ENCODE results near the gene ENAM.

Gene ENAM

DNA sequence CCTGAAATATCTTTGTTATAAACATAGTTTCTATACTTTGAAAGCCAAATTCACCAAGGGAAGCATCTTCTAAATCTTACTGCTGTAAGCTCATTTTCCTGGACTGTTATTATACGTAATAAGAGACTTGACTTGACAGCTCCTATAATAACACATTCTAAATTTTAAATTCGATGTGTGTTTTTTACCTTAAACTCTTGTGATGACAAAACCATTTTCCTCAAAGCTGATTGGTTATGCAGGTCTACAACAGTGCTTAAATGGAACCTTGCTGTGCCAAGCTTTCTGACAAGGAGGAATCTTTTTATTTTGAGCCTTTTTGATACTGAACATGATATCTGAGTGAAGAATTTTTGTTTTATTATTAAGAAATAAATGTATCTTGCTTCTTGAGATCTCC, at the start of gene ENAM:
Gene ENAM, plus strand, starts transcription at position 301 of the 400 bp plus-strand sequence. CDS start 757 bp downstream, outside the sequence.
- no peaks in the 10 kb centered on the region for H3K9me3 Mint-ChIP-seq
- ATAC-seq = no peak
- peaks cover 8% of the 10 kb centered on the region for H3K4me1 Mint-ChIP-seq
- no peak for DNase-seq
- no peak within 1 kb of the TSS for H3K4me3 Mint-ChIP-seq
- H3K27me3 Mint-ChIP-seq = no peaks in the 10 kb centered on the region
- no peak within 1 kb of the TSS for H3K27ac Mint-ChIP-seq

- Mint-ChIP-seq H3K4me1 (no peaks in the 10 kb centered on the region), H3K4me3 (no peak overlapping the region), H3K27me3 (no peaks in the 10 kb centered on the region), H3K9me3 (peaks cover 0 to 5% of the 10 kb centered on the region in 2 donors), H3K27ac (no peak overlapping the region)
- ATAC-seq (no peak), DNase-seq (no peak)
These were observed 46.6 kb upstream of the ENAM start for GRCh38 chr4:70581980-70582379.

DNA sequence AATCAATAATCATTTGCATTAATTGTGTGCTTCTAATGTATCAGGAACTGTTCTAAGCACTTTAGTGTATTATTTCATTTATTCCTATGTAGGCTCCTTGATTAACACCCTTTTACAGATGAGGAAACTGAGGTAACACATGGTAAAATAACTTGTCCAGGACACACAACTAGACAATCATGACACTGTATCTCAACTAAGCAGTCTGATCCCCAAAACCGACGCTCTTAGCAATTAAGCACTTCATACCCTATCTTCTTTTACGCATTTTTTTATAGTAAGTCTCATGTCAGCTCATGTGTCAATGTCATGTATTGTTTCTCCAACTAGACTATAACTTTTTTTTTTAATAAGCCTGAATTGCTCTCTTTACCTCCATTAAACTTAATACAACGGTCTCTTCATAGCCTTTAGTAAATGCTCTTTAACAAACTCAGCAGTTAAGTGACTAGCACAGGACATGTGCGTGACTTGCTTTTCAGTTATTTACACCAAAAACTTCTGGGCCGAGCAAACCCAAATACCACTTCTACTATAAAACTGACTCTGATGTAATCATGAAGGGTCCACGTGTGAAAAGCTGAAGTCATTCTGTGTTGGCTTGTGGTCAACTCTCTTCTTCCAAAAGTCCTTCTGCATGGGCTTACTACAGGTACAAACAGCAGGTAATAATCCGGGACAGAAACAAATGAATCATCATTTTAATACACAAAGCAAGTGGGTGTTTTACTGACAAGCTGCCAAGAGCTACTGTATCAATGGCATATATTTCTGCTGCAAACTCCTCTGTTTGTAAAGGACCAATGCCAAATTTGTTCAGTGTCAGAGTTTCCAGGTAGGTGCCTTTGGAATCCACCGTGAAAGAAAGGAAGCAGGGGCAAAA, 44.4 kb upstream of the ENAM start:
- Mint-ChIP-seq H3K4me3 (no peak overlapping the region), H3K27ac (no peak overlapping the region), H3K9me3 (no peaks in the 10 kb centered on the region), H3K27me3 (no peaks in the 10 kb centered on the region), H3K4me1 (no peaks in the 10 kb centered on the region)
- DNase-seq (no peak), ATAC-seq (no peak)

- no peak for ATAC-seq
- Mint-ChIP-seq H3K4me3 (no peak overlapping the region), H3K4me1 (no peaks in the 10 kb centered on the region), H3K27ac (no peak overlapping the region), H3K9me3 (no peaks in the 10 kb centered on the region), H3K27me3 (no peaks in the 10 kb centered on the region)
- DNase-seq = no peak
These were observed 41.7 kb upstream of the ENAM start for GRCh38 chr4:70586841-70587240.

DNA sequence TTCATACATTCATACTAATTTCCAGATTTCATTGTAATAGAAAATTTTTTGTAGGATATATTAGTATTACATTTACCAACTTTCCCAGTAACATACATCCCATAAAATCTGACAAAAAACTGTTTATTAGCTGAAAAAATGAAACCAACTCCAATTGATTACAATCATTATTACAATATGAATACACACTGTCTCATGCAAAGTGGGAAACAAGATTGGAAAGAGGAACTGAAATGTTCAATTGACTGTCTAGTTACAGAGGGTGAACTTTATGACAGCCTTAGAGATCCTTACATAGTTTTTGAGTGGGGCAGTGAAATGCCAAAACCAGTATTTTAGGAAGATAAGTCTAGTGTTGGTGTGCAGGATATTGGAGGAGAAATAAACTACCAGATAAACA, 38.8 kb upstream of the ENAM start:
- H3K4me1 Mint-ChIP-seq = no peaks in the 10 kb centered on the region
- H3K9me3 Mint-ChIP-seq = no peaks in the 10 kb centered on the region
- H3K27me3 Mint-ChIP-seq = no peaks in the 10 kb centered on the region
- no peak overlapping the region for H3K4me3 Mint-ChIP-seq
- no peak for ATAC-seq
- no peak overlapping the region for H3K27ac Mint-ChIP-seq
- DNase-seq = no peak

GRCh38 chr4:70591955-70592582, 36.5 kb upstream of the ENAM start, which contains the start of gene AMBN:
Gene AMBN (plus strand): TSS chr4:70592256. CDS start chr4:70592359, 103 bp downstream.
- no peaks in the 10 kb centered on the region for H3K27me3 Mint-ChIP-seq
- H3K9me3 Mint-ChIP-seq = no peaks in the 10 kb centered on the region
- H3K27ac Mint-ChIP-seq = no peak within 1 kb of the TSS
- no peaks in the 10 kb centered on the region for H3K4me1 Mint-ChIP-seq
- H3K4me3 Mint-ChIP-seq = no peak within 1 kb of the TSS
- no peak for ATAC-seq
- no peak for DNase-seq

- ATAC-seq = no peak
- H3K9me3 Mint-ChIP-seq = no peaks in the 10 kb centered on the region
- no peak overlapping the region for H3K4me3 Mint-ChIP-seq
- no peak overlapping the region for H3K27ac Mint-ChIP-seq
- no peaks in the 10 kb centered on the region for H3K4me1 Mint-ChIP-seq
- no peaks in the 10 kb centered on the region for H3K27me3 Mint-ChIP-seq
- no peak for DNase-seq
These were observed 34.3 kb upstream of the ENAM start for GRCh38 chr4:70594196-70594595.

DNA sequence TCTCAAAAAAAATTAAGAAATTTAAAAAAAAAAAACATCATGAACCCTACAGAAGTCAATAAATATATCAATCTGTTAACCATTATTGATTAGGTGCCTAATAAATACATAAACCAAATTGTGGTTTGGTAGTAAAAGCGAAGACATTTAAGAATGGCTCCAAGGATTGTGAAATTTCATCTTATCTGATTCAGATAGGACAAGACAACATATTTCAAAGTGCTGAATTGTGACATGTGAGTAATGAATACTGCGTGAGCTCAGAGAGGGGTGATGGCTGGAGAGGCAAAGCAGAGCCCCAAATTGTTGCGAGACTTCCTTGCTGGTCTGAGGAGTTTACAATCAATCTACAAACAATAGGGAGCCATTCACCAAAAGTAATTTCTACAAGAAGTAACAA, 28.2 kb upstream of the ENAM start:
- Mint-ChIP-seq H3K27me3 (no peaks in the 10 kb centered on the region), H3K27ac (no peak overlapping the region), H3K4me1 (no peaks in the 10 kb centered on the region), H3K9me3 (no peaks in the 10 kb centered on the region), H3K4me3 (no peak overlapping the region)
- ATAC-seq (no peak), DNase-seq (no peak)

GRCh38 chr4:70600977-70601376, 27.6 kb upstream of the ENAM start:
- Mint-ChIP-seq H3K4me1 (no peaks in the 10 kb centered on the region), H3K9me3 (no peaks in the 10 kb centered on the region), H3K27ac (no peak overlapping the region), H3K27me3 (no peaks in the 10 kb centered on the region), H3K4me3 (no peak overlapping the region)
- DNase-seq (no peak), ATAC-seq (no peak)

GRCh38 chr4:70601422-70602039, 27.0 kb upstream of the ENAM start:
- Mint-ChIP-seq H3K27me3 (no peaks in the 10 kb centered on the region), H3K9me3 (no peaks in the 10 kb centered on the region), H3K4me1 (no peaks in the 10 kb centered on the region), H3K27ac (no peak overlapping the region), H3K4me3 (no peak overlapping the region)
- DNase-seq (peak; percentile 57 to 64), ATAC-seq (peak; percentile 93)

DNA sequence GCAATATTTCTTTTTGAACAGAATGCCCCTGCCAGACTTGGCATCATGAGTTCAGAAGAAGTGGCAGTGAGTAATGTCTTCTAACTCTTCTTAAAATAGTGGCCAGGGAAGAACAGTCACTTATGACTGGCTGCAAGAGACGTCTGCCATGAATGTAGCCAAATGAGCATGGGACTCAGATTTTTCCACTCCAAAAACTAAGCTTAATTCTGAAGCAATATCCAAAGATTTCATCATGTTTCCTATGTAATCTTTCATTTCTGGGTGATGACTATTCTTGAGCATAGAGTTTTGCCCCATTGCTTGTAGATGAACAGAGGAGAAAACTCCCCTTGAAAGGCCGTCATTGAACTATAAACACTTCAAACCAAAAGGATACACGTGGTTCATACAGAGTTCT, 24.7 kb upstream of the ENAM start:
- ATAC-seq (no peak), DNase-seq (no peak)
- Mint-ChIP-seq H3K4me1 (no peaks in the 10 kb centered on the region), H3K9me3 (no peaks in the 10 kb centered on the region), H3K27me3 (no peaks in the 10 kb centered on the region), H3K4me3 (no peak overlapping the region), H3K27ac (no peak overlapping the region)

DNA sequence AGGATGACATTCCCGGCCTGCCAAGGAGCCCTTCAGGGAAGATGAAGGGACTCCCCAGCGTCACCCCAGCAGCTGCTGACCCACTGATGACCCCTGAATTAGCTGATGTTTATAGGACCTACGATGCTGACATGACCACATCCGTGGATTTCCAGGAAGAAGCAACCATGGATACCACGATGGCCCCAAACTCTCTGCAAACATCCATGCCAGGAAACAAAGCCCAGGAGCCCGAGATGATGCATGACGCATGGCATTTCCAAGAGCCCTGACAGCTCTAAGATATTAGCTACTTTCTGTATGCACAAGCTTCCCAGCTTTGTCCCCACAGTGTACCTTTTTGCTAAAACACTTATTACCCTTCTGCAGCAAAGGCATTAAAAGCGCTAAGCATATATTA, 22.1 kb upstream of the ENAM start:
- no peaks in the 10 kb centered on the region for H3K4me1 Mint-ChIP-seq
- no peak overlapping the region for H3K27ac Mint-ChIP-seq
- ATAC-seq (no peak), DNase-seq (no peak)
- H3K4me3 Mint-ChIP-seq = no peak overlapping the region
- H3K9me3 Mint-ChIP-seq = no peaks in the 10 kb centered on the region
- H3K27me3 Mint-ChIP-seq = peaks cover under 1% of the 10 kb centered on the region

- Mint-ChIP-seq H3K27ac (no peak overlapping the region), H3K4me3 (no peak overlapping the region), H3K9me3 (no peaks in the 10 kb centered on the region), H3K27me3 (peaks cover 6% of the 10 kb centered on the region), H3K4me1 (no peaks in the 10 kb centered on the region)
- ATAC-seq (no peak), DNase-seq (no peak)
These were observed 21.1 kb upstream of the ENAM start for GRCh38 chr4:70607334-70607853.

DNA sequence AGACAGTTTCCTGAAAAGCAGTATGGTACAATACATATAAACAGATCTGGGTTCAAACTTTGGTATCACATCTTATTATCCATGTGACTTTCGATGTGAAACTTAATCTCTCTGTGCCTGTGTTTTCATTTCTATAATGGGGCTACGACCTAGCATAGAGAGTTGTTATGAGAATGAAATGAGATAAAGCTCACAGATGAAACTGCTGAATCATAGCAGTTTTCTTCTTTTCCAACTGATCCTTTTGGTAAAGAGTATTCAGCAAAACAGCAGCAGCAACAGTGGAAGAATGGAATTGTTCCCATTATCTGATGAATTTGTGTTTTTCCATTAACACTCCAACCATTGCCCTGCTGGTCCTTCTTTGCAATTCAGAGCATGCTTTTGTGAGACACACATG, 20.2 kb upstream of the ENAM start:
- Mint-ChIP-seq H3K4me3 (no peak overlapping the region), H3K27me3 (peaks cover 8% of the 10 kb centered on the region), H3K9me3 (no peaks in the 10 kb centered on the region), H3K27ac (no peak overlapping the region), H3K4me1 (peaks cover 1% of the 10 kb centered on the region)
- ATAC-seq = no peak
- no peak for DNase-seq

GRCh38 chr4:70613306-70614183, 15.0 kb upstream of the ENAM start:
- H3K9me3 Mint-ChIP-seq = no peaks in the 10 kb centered on the region
- H3K27ac Mint-ChIP-seq = no peak overlapping the region
- DNase-seq = no peak
- H3K4me3 Mint-ChIP-seq = no peak overlapping the region
- peaks cover 10% of the 10 kb centered on the region for H3K4me1 Mint-ChIP-seq
- ATAC-seq = no peak
- peaks cover 18% of the 10 kb centered on the region for H3K27me3 Mint-ChIP-seq

Measured in stimulated activated naive CD8-positive, alpha-beta T cell treated with anti-CD3 and anti-CD28 coated beads, Interleukin-15, amount 100 ng/mL, for 72 hours (primary cell).